ENCODE data around the gene RAB10.
"Not testable (repeated sequence)": the region's sequence is repeated elsewhere in the genome, so short reads cannot be mapped to it uniquely, and the experiment has no call there.

DNA sequence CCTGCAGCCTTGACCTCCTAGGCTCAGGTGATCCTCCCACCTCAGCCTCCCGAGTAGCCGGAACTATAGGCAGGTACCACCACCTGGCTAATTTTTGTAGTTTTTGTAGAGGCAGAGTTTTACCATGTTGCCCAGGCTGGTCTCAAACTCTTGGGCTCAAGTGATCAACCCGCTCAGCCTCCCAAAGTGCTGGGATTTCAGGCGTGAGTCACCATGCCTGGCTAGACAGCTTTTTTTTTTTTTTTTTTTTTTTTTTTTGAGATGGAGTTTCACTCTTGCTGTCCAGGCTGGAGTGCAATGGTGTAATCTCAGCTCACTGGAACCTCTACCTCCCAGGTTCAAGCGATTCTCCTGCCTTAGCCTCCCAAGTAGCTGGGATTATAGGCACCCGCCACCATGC lies 132.7 kb downstream of the RAB10 start:
- TF ChIP-seq CTCF, POLR2AphosphoS5, POLR2A (IDR thresholded peaks at IDR 0.05): not testable (repeated sequence)
